Neural cell (in vitro differentiated cells): Measurements from ENCODE around the gene LMOD1. TPM values are rescaled to one million over a fixed set of nuclear protein-coding genes. Genes with fewer than 3 reads are reported as not detected.

Experiments
- H2AFZ ChIP-seq: fragments of 200-600, 300-800 bp; sonication (generic), shearing (Covaris generic); 2 replicates; pipeline ENCODE4 v1.6.0; 2014; ENCODE audit warnings: low read depth, mild to moderate bottlenecking, antibody characterized with exemption, low read length, moderate library complexity
- H3F3A ChIP-seq: fragments of 200-600 bp; shearing (Covaris generic); 2 replicates; pipeline ENCODE4 v1.6.1; 2016; ENCODE audit warnings: mild to moderate bottlenecking, moderate library complexity, mixed read lengths, antibody characterized with exemption, low read length; ENCODE audit not compliant: insufficient read depth, poor library complexity, severe bottlenecking
- H3K27ac ChIP-seq: fragments of 200-600, 300-800 bp; sonication (generic), shearing (Covaris generic); 2 replicates; pipeline ENCODE4 v1.5.1; 2014; ENCODE audit warnings: mild to moderate bottlenecking, low read length, moderate library complexity
- H3K27me3 ChIP-seq: fragments of 300-800, 200-600 bp; sonication (generic), shearing (Covaris generic); 2 replicates; pipeline ENCODE4 v1.6.0; 2014; ENCODE audit warnings: mild to moderate bottlenecking, low read depth, low read length, moderate library complexity; ENCODE audit not compliant: insufficient read depth
- H3K36me3 ChIP-seq: fragments of 300-800, 200-600 bp; sonication (generic), shearing (Covaris generic); 2 replicates; pipeline ENCODE4 v1.5.1; 2014; ENCODE audit warnings: mild to moderate bottlenecking, antibody characterized with exemption, low read length, moderate library complexity; ENCODE audit not compliant: insufficient read depth
- H3K4me2 ChIP-seq: fragments of 300-800, 200-600 bp; sonication (generic), shearing (Covaris generic); 2 replicates; pipeline ENCODE4 v1.6.0; 2014; ENCODE audit warnings: mild to moderate bottlenecking, low read length
- H3K4me3 ChIP-seq: fragments of 300-800, 200-600 bp; sonication (generic), shearing (Covaris generic); 2 replicates; pipeline ENCODE4 v1.5.1; 2014; ENCODE audit warnings: mild to moderate bottlenecking, low read length, moderate library complexity
- H3K79me2 ChIP-seq: fragments of 200-600 bp; shearing (Covaris generic); replicated peaks from 2 replicates; pipeline ENCODE4 v1.6.0; 2014; ENCODE audit warnings: mild to moderate bottlenecking, low read length, moderate library complexity; ENCODE audit not compliant: insufficient read depth
- H3K9ac ChIP-seq: fragments of 300-800, 200-600 bp; sonication (generic), shearing (Covaris generic); 2 replicates; pipeline ENCODE4 v1.6.1; 2016; ENCODE audit warnings: mild to moderate bottlenecking, low read length, mixed read lengths
- H3K9me2 ChIP-seq: fragments of 200-600 bp; shearing (Covaris generic); 2 replicates; pipeline ENCODE4 v1.6.1; 2016; ENCODE audit warnings: mild to moderate bottlenecking, low read length, mixed read lengths; ENCODE audit not compliant: insufficient read depth
- H3K9me3 ChIP-seq: fragments of 200-600, 300-800 bp; sonication (generic), shearing (Covaris generic); 2 replicates; pipeline ENCODE4 v1.6.1; 2016; ENCODE audit warnings: mild to moderate bottlenecking, mixed run types, low read length, moderate library complexity, mixed read lengths
- H4K20me1 ChIP-seq: fragments of 200-600 bp; shearing (Covaris generic); 2 replicates; pipeline ENCODE4 v1.6.1; 2016; ENCODE audit warnings: mild to moderate bottlenecking, mixed run types; ENCODE audit not compliant: insufficient read depth
- EP300 ChIP-seq: fragments of 450-650 bp; conservative IDR thresholded peaks from 2 replicates; pipeline ENCODE4 v1.6.1; 2014; ENCODE audit warnings: antibody characterized with exemption, mild to moderate bottlenecking, moderate library complexity; ENCODE audit not compliant: poor library complexity, severe bottlenecking
- EZH2 ChIP-seq: fragments of 200-600, 300-800 bp; shearing (Covaris generic), sonication (generic); IDR thresholded peaks from 2 replicates; pipeline ENCODE4 v1.6.1; 2014; ENCODE audit warnings: antibody characterized with exemption, low read length, borderline replicate concordance, mild to moderate bottlenecking; ENCODE audit not compliant: insufficient read depth, poor library complexity, severe bottlenecking
- MXI1 ChIP-seq: fragments of 450-650 bp; conservative IDR thresholded peaks from 2 replicates; pipeline ENCODE4 v1.6.1; 2014; ENCODE audit warnings: antibody characterized with exemption, mild to moderate bottlenecking; ENCODE audit not compliant: poor library complexity, severe bottlenecking
- POLR2AphosphoS5 ChIP-seq: IDR thresholded peaks from 2 replicates; pipeline ENCODE4 v1.6.1; 2012
- RAD21 ChIP-seq: fragments of 450-650 bp; conservative IDR thresholded peaks from 2 replicates; pipeline ENCODE4 v1.6.1; 2014; ENCODE audit warnings: antibody characterized with exemption, mild to moderate bottlenecking, moderate library complexity
- SMC3 ChIP-seq: fragments of 450-650 bp; conservative IDR thresholded peaks from 2 replicates; pipeline ENCODE4 v1.6.1; 2014; ENCODE audit warnings: antibody characterized with exemption, mild to moderate bottlenecking, moderate library complexity; ENCODE audit not compliant: poor library complexity
- TAF1 ChIP-seq: IDR thresholded peaks from 2 replicates; pipeline ENCODE4 v1.6.1; 2012; ENCODE audit warnings: low read depth
- polyA plus RNA-seq: library from polyadenylated mRNA; depleted of rRNA; stranded (reverse); fragments of >200 nt; gene quantifications from 2 replicates; pipeline ENCODE4 v1.2.3, GENCODE V29; 2014
- TF ChIP-seq, protein P1 (sequence below): fragments of 450-650 bp; IDR thresholded peaks from 2 replicates; pipeline ENCODE4 v1.5.1; 2014; ENCODE audit warnings: antibody characterized with exemption, mild to moderate bottlenecking, moderate library complexity; ENCODE audit not compliant: poor library complexity, severe bottlenecking
- TF ChIP-seq, protein P2 (sequence below): IDR thresholded peaks from 2 replicates; pipeline ENCODE4 v1.6.1; 2012; ENCODE audit warnings: borderline replicate concordance

Gene LMOD1
- polyA plus RNA-seq, 1 donor from 2014 or later, result not detected

DNA sequence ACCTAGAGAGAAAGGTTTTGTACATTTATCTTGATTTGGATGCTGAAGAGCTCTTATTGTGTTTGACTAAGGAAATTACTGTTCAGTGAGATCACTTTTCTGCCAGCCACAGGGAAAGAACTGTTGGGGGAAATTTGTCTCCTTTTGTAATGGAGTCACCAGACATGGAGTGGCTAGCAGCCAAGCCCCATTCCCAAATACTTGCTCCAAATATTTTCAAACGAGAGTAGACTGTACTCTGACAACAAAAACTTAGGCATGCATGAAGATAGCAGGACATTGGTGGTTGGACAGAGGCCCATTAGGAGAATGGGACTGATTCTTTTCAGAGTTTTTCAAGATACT lies 96.3 kb downstream of the LMOD1 start:
- H3K36me3 ChIP-seq, result peaks cover 18% of the 10 kb centered on the region
- no peak overlapping the region for H3K4me3 ChIP-seq
- no peaks in the 10 kb centered on the region for H3F3A ChIP-seq
- H3K79me2 ChIP-seq, result peaks cover 26% of the 10 kb centered on the region
- no peaks in the 10 kb centered on the region for H4K20me1 ChIP-seq
- H2AFZ ChIP-seq, result no peak overlapping the region
- H3K4me2 ChIP-seq, result no peak overlapping the region
- no peaks in the 10 kb centered on the region for H3K27me3 ChIP-seq
- no peak overlapping the region for H3K9ac ChIP-seq
- TF ChIP-seq, protein P1, sequence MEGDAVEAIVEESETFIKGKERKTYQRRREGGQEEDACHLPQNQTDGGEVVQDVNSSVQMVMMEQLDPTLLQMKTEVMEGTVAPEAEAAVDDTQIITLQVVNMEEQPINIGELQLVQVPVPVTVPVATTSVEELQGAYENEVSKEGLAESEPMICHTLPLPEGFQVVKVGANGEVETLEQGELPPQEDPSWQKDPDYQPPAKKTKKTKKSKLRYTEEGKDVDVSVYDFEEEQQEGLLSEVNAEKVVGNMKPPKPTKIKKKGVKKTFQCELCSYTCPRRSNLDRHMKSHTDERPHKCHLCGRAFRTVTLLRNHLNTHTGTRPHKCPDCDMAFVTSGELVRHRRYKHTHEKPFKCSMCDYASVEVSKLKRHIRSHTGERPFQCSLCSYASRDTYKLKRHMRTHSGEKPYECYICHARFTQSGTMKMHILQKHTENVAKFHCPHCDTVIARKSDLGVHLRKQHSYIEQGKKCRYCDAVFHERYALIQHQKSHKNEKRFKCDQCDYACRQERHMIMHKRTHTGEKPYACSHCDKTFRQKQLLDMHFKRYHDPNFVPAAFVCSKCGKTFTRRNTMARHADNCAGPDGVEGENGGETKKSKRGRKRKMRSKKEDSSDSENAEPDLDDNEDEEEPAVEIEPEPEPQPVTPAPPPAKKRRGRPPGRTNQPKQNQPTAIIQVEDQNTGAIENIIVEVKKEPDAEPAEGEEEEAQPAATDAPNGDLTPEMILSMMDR, result no peak
- TF ChIP-seq, protein P2, sequence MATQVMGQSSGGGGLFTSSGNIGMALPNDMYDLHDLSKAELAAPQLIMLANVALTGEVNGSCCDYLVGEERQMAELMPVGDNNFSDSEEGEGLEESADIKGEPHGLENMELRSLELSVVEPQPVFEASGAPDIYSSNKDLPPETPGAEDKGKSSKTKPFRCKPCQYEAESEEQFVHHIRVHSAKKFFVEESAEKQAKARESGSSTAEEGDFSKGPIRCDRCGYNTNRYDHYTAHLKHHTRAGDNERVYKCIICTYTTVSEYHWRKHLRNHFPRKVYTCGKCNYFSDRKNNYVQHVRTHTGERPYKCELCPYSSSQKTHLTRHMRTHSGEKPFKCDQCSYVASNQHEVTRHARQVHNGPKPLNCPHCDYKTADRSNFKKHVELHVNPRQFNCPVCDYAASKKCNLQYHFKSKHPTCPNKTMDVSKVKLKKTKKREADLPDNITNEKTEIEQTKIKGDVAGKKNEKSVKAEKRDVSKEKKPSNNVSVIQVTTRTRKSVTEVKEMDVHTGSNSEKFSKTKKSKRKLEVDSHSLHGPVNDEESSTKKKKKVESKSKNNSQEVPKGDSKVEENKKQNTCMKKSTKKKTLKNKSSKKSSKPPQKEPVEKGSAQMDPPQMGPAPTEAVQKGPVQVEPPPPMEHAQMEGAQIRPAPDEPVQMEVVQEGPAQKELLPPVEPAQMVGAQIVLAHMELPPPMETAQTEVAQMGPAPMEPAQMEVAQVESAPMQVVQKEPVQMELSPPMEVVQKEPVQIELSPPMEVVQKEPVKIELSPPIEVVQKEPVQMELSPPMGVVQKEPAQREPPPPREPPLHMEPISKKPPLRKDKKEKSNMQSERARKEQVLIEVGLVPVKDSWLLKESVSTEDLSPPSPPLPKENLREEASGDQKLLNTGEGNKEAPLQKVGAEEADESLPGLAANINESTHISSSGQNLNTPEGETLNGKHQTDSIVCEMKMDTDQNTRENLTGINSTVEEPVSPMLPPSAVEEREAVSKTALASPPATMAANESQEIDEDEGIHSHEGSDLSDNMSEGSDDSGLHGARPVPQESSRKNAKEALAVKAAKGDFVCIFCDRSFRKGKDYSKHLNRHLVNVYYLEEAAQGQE, result no peak
- TF ChIP-seq SMC3, result no peak
- TF ChIP-seq RAD21, result no peak
- TF ChIP-seq EZH2, result no peak
- TF ChIP-seq EP300, result no peak
- no peak for TF ChIP-seq MXI1
- TF ChIP-seq TAF1, result no peak
- TF ChIP-seq POLR2AphosphoS5, result no peak
- no peak overlapping the region for H3K27ac ChIP-seq
- no peaks in the 10 kb centered on the region for H3K9me2 ChIP-seq
- H3K9me3 ChIP-seq, result no peaks in the 10 kb centered on the region

- Histone ChIP-seq H3K4me2 (no peak overlapping the region), H3K27me3 (no peaks in the 10 kb centered on the region), H2AFZ (no peak overlapping the region), H3K27ac (no peak overlapping the region), H3F3A (no peaks in the 10 kb centered on the region), H3K4me3 (no peak overlapping the region), H3K36me3 (peaks cover 18% of the 10 kb centered on the region), H3K79me2 (peaks cover 31% of the 10 kb centered on the region), H4K20me1 (peaks cover 2% of the 10 kb centered on the region), H3K9me2 (no peaks in the 10 kb centered on the region), H3K9ac (no peak overlapping the region), H3K9me3 (no peaks in the 10 kb centered on the region)
- TF ChIP-seq SMC3 (no peak), RAD21 (no peak), MXI1 (no peak), POLR2AphosphoS5 (no peak), EP300 (no peak), EZH2 (no peak)
- TF ChIP-seq, protein P2, result no peak
These were observed 96.8 kb downstream of the LMOD1 start for GRCh38 chr1:201849372-201850052.
